ENCODE measurements around the gene PPIA.

DNA sequence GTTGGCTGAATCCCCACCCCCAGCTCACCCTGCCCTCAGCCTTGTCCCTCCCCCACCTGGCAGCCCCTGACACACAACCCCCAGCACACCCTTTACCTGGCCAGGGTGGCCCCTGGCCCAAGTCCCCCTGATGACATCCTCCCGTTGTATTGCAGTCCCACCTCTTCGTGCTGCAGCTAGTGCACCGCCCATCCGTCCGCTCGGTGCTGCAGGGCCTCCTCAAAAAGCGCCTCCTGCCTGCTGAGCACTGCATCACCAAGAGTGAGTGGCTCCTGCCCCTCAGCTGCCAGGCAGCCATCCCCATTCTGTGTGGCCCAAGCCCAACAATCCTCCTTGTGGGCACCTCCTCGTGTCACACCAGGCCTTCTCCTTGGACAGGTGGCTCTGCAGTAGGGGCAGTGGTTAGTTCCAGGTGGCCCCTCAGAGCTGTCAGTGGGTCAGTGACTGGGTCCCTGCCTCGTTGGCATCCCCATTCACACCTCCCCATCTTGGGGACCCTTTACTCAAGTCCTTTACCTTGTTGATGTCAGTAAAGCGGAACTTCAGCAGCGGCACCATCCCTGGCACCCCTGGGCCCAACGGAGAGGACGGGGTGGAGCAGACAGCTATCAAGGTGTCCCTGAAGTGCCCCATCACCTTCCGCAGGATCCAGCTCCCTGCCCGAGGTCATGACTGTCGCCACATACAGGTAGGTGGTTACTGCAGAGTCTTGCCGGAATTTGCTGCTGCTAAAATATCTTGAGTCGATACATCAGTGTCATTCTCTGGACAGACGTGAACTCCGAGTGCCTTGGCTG is 33.6 kb upstream of the PPIA start:
- no peak for TF ChIP-seq CTCF (IDR thresholded peaks at IDR 0.05)
- no peak for TF ChIP-seq POLR2A (IDR thresholded peaks at IDR 0.05)
- no peak for TF ChIP-seq EP300 (IDR thresholded peaks at IDR 0.05; ENCODE audit: low read depth)

All from transverse colon (tissue), 3 donors.